NCI-H226 (cell line): ENCODE measurements around the gene PREX1.
"Not testable (repeated sequence)": the region's sequence is repeated elsewhere in the genome, so short reads cannot be mapped to it uniquely, and the experiment has no call there.

ENCODE experiments used
- DNase-seq: peaks from one replicate; pipeline ENCODE4 v3.0.0-alpha.2; 2015

The PREX1 gene

GRCh38 chr20:48614593-48615274 lies 213.1 kb downstream of the PREX1 start:
- peak; percentile 83 for DNase-seq

- DNase-seq = no peak
Observed at GRCh38 chr20:48613926-48614325, 213.9 kb downstream of the PREX1 start.

GRCh38 chr20:48612335-48612734 lies 215.5 kb downstream of the PREX1 start:
- DNase-seq = no peak

GRCh38 chr20:48610996-48611395 lies 216.8 kb downstream of the PREX1 start:
- no peak for DNase-seq

DNA sequence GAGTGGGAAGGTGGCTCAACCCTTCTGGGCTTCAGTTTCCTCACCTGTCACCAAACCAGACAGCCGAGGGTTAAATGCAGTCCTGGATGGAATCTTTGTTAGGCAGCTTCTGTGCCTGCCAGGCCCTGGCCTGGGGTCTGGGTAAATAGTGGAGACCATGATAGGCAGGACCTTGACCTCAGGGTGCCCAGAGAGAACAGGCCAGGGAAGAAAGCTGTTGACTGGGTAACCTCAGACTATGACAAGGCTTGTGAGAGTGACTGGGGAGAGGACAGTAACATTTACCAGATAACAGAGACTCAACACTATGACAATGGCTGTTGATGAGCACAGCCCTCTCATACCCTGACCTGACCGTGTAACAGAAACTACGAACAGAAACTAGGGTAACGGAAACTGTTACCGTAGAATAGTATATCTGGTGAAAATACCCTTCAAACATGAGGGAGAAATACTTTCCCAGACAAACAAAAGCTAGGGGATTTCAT lies 218.3 kb downstream of the PREX1 start:
- no peak for DNase-seq

- DNase-seq = no peak
Observed at GRCh38 chr20:48608756-48609155, 219.0 kb downstream of the PREX1 start.

- DNase-seq = no peak
Observed at GRCh38 chr20:48607544-48607865, 220.3 kb downstream of the PREX1 start.

- DNase-seq = no peak
Observed at GRCh38 chr20:48606841-48607543, 220.8 kb downstream of the PREX1 start.

- DNase-seq = no peak
Observed at GRCh38 chr20:48606172-48606840, 221.5 kb downstream of the PREX1 start.

DNA sequence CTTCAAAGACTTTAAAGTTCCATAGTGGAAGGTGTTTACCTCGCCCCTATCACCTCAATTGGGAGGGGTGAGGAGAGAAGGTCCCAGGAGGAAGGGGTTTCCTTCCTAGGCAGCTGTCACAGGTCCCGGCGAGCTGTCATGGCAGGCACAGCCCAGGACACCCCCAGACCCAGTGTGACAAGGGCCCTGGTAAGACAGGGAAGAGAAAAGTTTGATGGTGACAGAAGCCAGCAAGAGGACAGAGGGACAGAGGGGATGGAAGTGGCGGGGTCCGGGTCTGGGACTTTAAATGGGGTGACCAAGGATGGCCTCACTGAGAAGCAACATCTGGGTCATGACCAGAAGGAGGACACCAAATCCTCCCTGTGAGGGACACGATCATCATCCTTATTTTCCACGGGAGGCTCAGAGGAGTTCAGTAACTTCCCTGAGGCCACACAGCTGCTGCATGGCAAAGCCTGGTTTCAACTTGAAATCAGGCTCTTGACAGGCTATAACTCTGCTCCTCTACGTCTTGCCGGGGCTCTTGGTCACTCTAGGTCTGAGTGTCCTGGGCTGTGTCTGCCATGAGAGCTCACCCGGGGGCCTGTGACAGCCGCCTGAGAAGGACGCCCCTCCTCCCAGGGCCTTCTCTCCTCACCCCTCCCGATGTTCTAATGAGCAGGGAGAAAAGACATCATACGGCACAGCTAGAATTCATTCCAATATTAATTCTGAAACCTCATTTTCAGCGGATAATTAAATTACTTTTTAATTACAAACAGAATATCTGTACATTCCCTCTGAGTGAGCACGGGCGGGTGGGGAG lies 222.2 kb downstream of the PREX1 start:
- DNase-seq = no peak

DNA sequence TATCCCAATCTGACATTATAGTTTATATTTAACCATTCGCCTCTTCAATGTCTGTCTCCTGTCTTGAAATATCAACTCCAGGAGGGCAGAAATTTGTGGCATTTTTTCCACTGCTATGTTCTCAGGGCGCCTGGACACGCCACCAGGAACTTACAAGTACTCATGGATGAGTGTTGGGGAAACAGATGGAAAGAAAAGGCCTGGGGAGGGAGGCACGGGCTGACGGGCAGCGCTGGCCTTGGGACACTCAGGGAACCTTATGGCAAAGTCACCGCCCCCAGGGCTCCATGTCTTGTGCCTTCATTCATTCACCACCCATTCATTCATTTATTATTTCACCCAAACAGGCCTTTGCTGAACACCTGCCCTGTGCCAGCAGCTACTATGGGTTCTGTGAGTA lies 222.9 kb downstream of the PREX1 start:
- no peak for DNase-seq

DNA sequence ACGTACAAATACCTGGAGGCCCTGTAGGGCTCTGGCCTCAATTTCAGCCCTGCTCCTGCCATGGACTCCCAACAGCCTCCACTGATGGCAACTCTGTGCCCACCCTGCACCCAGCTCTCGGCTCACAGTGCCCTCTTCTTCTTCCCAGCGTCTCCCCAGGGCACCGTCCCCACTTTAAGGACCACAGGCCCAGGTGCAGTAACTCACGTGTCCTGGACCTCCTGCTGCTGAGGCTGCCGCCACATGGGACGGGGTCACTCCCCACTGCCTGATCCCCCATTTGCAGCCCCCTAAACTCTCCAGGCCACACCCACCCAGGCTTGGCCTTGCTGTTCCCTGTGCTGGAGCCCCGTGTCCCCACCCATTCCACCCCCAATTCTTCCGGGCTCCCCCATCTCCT lies 223.4 kb downstream of the PREX1 start:
- no peak for DNase-seq

GRCh38 chr20:48603819-48604405 lies 223.9 kb downstream of the PREX1 start:
- DNase-seq = no peak

- DNase-seq = no peak
Observed at GRCh38 chr20:48603116-48603818, 224.5 kb downstream of the PREX1 start.

DNA sequence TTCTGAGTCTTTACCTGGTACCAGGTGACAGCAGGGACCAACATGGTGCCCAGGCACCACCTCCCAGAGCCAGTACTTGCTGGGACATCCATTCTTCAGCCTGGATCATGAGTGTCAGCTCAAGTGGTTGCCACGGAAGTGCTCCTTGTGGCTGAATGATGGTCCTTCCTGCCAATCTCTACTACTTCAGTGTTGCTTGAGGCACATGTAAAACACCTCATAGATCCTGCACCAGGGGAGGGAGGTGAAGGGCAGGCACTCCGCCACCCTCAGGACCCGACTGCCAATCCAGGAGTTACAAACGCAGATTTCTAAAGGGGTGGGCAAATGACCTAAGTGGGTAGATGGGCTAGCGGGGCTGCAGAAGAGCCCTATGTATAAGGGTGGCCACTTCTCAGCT lies 226.0 kb downstream of the PREX1 start:
- no peak for DNase-seq

DNA sequence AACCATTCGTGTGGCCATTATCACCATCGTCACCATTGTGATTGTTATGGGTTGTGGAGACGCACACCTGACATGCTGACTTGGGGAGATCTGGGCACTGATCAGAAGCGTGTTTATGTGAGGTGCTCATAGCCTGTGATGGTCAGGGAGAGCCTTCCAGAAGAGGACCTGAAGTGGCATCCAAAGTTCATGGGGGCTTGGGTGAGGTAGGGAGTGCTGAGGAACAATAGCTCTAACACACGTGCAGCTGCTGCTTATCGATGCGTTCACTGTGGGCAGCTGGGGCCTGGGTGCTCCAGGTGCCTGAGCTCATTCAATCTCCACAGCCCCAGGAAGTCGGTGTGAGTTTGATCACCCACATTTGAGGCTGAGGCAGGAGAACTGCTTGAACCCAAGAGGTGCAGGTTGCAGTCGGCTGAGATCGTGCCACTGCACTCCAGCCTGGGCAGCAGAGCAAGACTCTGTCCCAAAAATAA lies 227.3 kb downstream of the PREX1 start:
- DNase-seq = no peak

DNA sequence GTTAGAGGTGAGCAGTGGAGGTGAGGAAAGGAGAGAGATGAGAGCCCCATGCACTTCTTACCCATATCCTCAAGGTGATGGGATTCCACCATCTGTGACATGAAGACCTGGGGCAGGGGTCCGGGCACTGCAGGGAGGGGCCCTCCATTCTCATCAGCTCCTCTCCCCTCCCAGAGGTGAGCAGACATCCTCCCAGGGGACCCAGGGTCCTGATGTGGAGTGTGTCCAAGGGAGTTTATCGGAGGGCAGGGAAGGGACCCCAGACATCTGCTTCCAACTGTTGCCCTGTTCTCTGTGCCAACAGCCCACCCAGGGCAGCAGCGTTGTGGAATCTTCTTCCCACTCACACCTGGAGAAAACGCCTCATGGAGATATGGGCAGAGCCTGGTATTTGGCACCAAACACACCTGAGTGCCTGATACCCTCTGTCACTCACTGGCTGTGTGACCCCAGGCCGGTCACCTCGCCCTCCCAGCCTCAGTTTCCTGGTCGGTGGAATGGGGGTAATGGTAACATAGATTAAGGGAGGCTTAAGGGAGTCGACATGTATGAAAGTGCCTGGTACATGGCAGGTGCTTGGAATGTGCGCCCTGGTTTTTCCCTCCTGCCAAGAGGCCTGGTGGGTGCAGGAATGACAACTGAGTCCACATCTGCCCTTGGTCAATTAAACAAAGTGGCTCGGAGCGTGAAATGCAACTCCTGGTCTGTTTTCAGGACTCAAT lies 227.9 kb downstream of the PREX1 start:
- DNase-seq = no peak

GRCh38 chr20:48599106-48599747 lies 228.6 kb downstream of the PREX1 start:
- no peak for DNase-seq

GRCh38 chr20:48598303-48598941 lies 229.4 kb downstream of the PREX1 start:
- not testable (repeated sequence) for DNase-seq
